SU-DHL-6 (cell line): ENCODE measurements around the gene TP53AIP1.

Experiments
- CTCF ChIP-seq: fragments of 200-600 bp; sonication (generic); IDR thresholded peaks from one replicate; pipeline ENCODE4 v1.5.1; 2017; ENCODE audit warnings: antibody characterized with exemption, mild to moderate bottlenecking, low read length, moderate library complexity; ENCODE audit not compliant: insufficient read depth, poor library complexity, severe bottlenecking
- EZH2phosphoT487 ChIP-seq: fragments of 200-600 bp; sonication (generic), shearing (Covaris generic); conservative IDR thresholded peaks from 2 replicates; pipeline ENCODE4 v1.6.1; 2018; ENCODE audit warnings: mild to moderate bottlenecking, antibody characterized with exemption, low read length, moderate library complexity, mixed read lengths

- no peak for TF ChIP-seq CTCF
- no peak for TF ChIP-seq EZH2phosphoT487
These were observed 35.1 kb downstream of the TP53AIP1 start for GRCh38 chr11:128907585-128907984.
